Body of pancreas (tissue), 4 donors: Measurements from ENCODE around the gene CACNA1S. TPM values are rescaled to one million over a fixed set of nuclear protein-coding genes. Genes with fewer than 3 reads are reported as not detected.

ENCODE experiments used
- ATAC-seq: fragments of 150-250 bp; one replicate; pipeline ENCODE4 v1.9.1; 2016
- DNase-seq, 4 donors: peaks; one replicate each; pipeline ENCODE4 v3.0.0-alpha.2; 2019
- H3K27ac ChIP-seq, 4 donors: fragments of 200-600 bp; sonication (generic); 1 replicate in 3 of 4; 2 replicates in 1 of 4; pipeline versions ENCODE4 v1.5.1 to v1.6.1; 2016 to 2019; ENCODE audit warnings: mild to moderate bottlenecking in 1 of 4, mixed read lengths in 1 of 4, moderate library complexity in 1 of 4
- H3K27me3 ChIP-seq, 2 donors: fragments of 200-600 bp; sonication (generic); one replicate each; pipeline ENCODE4 v1.6.0; 2016; ENCODE audit warnings: mild to moderate bottlenecking in 1 of 2
- H3K36me3 ChIP-seq, 2 donors: fragments of 200-600 bp; sonication (generic); replicated peaks in 1 of 2; 2 replicates each; pipeline ENCODE4 v1.5.1; 2016; ENCODE audit warnings: low read depth in 2 of 2; ENCODE audit not compliant: insufficient read depth in 1 of 2
- H3K4me1 ChIP-seq: fragments of 200-600 bp; sonication (generic); one replicate; pipeline ENCODE4 v1.6.0; 2016
- H3K4me3 ChIP-seq, 2 donors: fragments of 200-600 bp; sonication (generic); 1 replicate in 1 of 2; 2 replicates in 1 of 2; pipeline ENCODE4 v1.5.1; 2016 to 2019
- H3K9me3 ChIP-seq, 3 donors: fragments of 200-600 bp; sonication (generic); 1 replicate in 2 of 3; 2 replicates in 1 of 3; pipeline ENCODE4 v1.5.1; 2016
- POLR2A ChIP-seq, 3 donors: fragments of 450-650 bp; IDR thresholded peaks; one replicate each; pipeline ENCODE4 v1.6.1; 2016; ENCODE audit warnings: antibody characterized with exemption in 3 of 3, mild to moderate bottlenecking in 2 of 3
- WGBS, 2 donors: methylation state at CpG; one replicate each; pipeline ENCODE4 v1.1.5; 2017; 5-methylcytosine and 5-hydroxymethylcytosine counted together
- intact Hi-C: fragments of 100-400 bp; cut with DNase I; formaldehyde crosslinking; loops from one replicate; pipeline ENCODE4 v1.15.1; 2023
- total RNA-seq, 2 donors: library from RNA; depleted of rRNA; stranded (reverse); fragments of >200 nt; gene quantifications; one replicate each; pipeline ENCODE4 v1.1.0, GENCODE V29; 2016
- TF ChIP-seq, protein P1 (sequence below), 7 experiments: fragments of 450-650 bp in 4 of 7; fragments of 200-600 bp in 3 of 7; sonication (generic) in 3 of 7; IDR thresholded peaks; one replicate each; pipeline ENCODE4 v1.5.1; 2016 to 2019; ENCODE audit warnings: antibody characterized with exemption in 7 of 7

CACNA1S gene
- total RNA-seq, 2 donors from 2014 or later: under 0.01 TPM; not detected in 1

DNA sequence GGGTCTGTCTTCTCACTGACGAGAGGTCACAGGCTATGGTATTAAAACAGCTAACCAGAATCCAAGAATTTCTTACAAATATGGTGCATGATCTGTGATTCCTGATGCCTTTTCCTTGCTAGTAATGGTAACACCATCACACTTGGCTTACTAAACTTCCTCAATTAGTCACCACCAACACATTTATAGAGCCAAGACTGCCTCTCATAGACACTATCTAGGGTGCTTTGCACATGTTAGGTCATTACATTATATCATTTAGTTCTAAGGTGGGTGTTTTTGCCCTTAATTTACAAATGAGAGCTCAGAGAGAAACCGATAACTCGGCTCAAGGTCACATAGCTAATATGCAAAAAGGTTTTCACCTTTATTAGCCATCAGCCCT lies 97.4 kb downstream of the CACNA1S start:
- H3K4me3 ChIP-seq: no peak overlapping the region
- no peak for TF ChIP-seq POLR2A (IDR thresholded peaks at IDR 0.05)
- TF ChIP-seq, protein P1, sequence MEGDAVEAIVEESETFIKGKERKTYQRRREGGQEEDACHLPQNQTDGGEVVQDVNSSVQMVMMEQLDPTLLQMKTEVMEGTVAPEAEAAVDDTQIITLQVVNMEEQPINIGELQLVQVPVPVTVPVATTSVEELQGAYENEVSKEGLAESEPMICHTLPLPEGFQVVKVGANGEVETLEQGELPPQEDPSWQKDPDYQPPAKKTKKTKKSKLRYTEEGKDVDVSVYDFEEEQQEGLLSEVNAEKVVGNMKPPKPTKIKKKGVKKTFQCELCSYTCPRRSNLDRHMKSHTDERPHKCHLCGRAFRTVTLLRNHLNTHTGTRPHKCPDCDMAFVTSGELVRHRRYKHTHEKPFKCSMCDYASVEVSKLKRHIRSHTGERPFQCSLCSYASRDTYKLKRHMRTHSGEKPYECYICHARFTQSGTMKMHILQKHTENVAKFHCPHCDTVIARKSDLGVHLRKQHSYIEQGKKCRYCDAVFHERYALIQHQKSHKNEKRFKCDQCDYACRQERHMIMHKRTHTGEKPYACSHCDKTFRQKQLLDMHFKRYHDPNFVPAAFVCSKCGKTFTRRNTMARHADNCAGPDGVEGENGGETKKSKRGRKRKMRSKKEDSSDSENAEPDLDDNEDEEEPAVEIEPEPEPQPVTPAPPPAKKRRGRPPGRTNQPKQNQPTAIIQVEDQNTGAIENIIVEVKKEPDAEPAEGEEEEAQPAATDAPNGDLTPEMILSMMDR (IDR thresholded peaks at IDR 0.05): no peak
- H3K36me3 ChIP-seq: no peaks in the 10 kb centered on the region
- 62 to 64% methylated on average over 3 of the region's 3 CpGs for WGBS, 2 donors
- peaks cover 6% of the 10 kb centered on the region for H3K4me1 ChIP-seq
- no peaks in the 10 kb centered on the region for H3K27me3 ChIP-seq
- H3K9me3 ChIP-seq: no peaks in the 10 kb centered on the region
- no peak overlapping the region for H3K27ac ChIP-seq
- intact Hi-C loops: no loop called here
- DNase-seq (no peak), ATAC-seq (no peak)

GRCh38 chr1:201013991-201014815 lies 98.0 kb downstream of the CACNA1S start:
- no peak overlapping the region for H3K27ac ChIP-seq
- DNase-seq: no peak
- H3K36me3 ChIP-seq: no peaks in the 10 kb centered on the region
- ATAC-seq: no peak
- H3K4me1 ChIP-seq: peaks cover 6% of the 10 kb centered on the region
- no peaks in the 10 kb centered on the region for H3K9me3 ChIP-seq
- TF ChIP-seq, protein P1 (IDR thresholded peaks at IDR 0.05): no peak
- no peak for TF ChIP-seq POLR2A (IDR thresholded peaks at IDR 0.05)
- intact Hi-C loops: no loop called here
- 73 to 86% methylated on average over 33 of the region's 33 CpGs for WGBS, 2 donors
- H3K27me3 ChIP-seq: no peaks in the 10 kb centered on the region
- H3K4me3 ChIP-seq: no peak overlapping the region

DNA sequence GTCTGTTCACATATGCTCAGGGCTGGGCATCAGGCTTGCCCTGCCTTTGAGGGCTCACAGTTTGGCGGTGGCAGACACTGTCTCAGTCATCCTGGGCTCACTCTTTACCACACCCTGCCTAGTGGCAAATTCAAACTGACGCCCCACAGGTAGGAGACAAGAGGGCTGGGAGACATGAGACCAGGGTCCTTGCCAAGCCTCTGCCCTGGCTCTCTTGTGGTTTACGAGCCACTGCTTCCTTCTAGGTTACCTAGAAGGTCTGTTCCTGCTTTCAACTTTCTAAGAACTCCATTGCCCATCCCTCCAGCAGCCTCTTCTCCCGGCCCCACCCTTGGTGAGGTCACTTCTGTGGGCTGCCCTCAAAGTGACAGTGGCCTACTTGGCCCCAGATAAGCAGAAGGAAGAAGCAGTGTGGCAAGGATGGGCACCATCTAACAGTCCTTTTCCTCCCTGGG lies 99.2 kb downstream of the CACNA1S start:
- no peaks in the 10 kb centered on the region for H3K36me3 ChIP-seq
- H3K4me3 ChIP-seq: no peak overlapping the region
- WGBS, 2 donors: 70 to 79% methylated on average over 3 to 4 of the region's 4 CpGs
- intact Hi-C loops: no loop called here
- no peaks in the 10 kb centered on the region for H3K9me3 ChIP-seq
- no peaks in the 10 kb centered on the region for H3K27me3 ChIP-seq
- H3K4me1 ChIP-seq: peaks cover 6% of the 10 kb centered on the region
- TF ChIP-seq, protein P1 (IDR thresholded peaks at IDR 0.05): no peak
- DNase-seq (no peak), ATAC-seq (no peak)
- H3K27ac ChIP-seq: no peak overlapping the region

- Histone ChIP-seq H3K9me3 (no peaks in the 10 kb centered on the region), H3K4me3 (no peak overlapping the region), H3K36me3 (no peaks in the 10 kb centered on the region), H3K4me1 (peaks cover 6% of the 10 kb centered on the region), H3K27me3 (no peaks in the 10 kb centered on the region), H3K27ac (no peak overlapping the region)
- no peak for TF ChIP-seq POLR2A (IDR thresholded peaks at IDR 0.05)
- TF ChIP-seq, protein P1 (IDR thresholded peaks at IDR 0.05): no peak
- WGBS, 2 donors: 50 to 59% methylated on average over 3 of the region's 3 CpGs
- intact Hi-C loops: no loop called here
- ATAC-seq (no peak), DNase-seq (no peak)
Measured at GRCh38 chr1:201011616-201012015, 100.6 kb downstream of the CACNA1S start.
